IgD-negative memory B cell (primary cell): ENCODE results near the gene TRDN. TPM values are rescaled to one million over a fixed set of nuclear protein-coding genes. Genes with fewer than 3 reads are reported as not detected.

Experiments used
- H3K27ac Mint-ChIP-seq, 3 donors: one replicate each; pipeline ENCODE4 v1.8.0; 2020 to 2022; ENCODE audit warnings: mild to moderate bottlenecking in 3 of 3, mixed read lengths in 3 of 3, moderate library complexity in 1 of 3
- H3K27me3 Mint-ChIP-seq: one replicate; pipeline ENCODE4 v1.8.0; 2021; ENCODE audit warnings: mixed read lengths
- H3K36me3 Mint-ChIP-seq: one replicate; pipeline ENCODE4 v1.8.0; 2020; ENCODE audit warnings: mild to moderate bottlenecking, mixed read lengths
- H3K4me1 Mint-ChIP-seq, 3 donors: one replicate each; pipeline ENCODE4 v1.8.0; 2020 to 2022; ENCODE audit warnings: mixed read lengths in 3 of 3, mild to moderate bottlenecking in 1 of 3
- H3K4me3 Mint-ChIP-seq, 4 donors: one replicate each; pipeline ENCODE4 v1.8.0; 2020 to 2022; ENCODE audit warnings: mild to moderate bottlenecking in 4 of 4, mixed read lengths in 4 of 4, moderate library complexity in 3 of 4
- H3K9me3 Mint-ChIP-seq, 3 donors: one replicate each; pipeline ENCODE4 v1.8.0; 2020 to 2021; ENCODE audit warnings: mixed read lengths in 3 of 3, mild to moderate bottlenecking in 1 of 3
- polyA plus RNA-seq: library from polyadenylated mRNA; unstranded; fragments of 300-500 nt; fragmentation: Illumina TruSeq; gene quantifications from one replicate; pipeline ENCODE4 v1.2.3, GENCODE V29; 2021

Gene TRDN
- polyA plus RNA-seq, 1 donor from 2014 or later = not detected

DNA sequence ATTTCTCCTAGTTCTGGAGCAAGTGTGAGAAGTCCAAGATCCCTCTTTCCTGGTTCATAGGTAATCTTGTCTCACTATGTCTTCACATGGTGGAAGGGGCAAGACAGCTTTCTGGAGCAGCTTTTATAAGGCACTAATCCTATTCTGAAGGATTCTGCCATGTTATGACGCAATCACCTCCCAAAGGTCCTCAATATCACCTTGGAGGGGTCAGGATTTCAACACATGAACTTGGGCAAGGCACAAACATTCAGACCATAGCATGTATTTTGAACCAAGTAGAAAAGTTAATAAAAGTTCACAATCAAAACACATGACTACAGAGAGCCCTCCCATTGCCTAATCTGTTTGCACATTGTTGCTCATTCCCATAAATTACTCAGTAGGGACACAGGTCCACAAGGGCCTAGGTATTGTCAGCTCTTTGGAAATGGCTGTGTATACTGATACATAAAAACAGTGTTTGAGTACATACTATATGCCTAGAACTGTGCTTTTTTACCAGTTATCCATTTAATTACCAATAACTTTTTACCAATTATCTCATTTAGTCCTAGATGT lies 11.3 kb upstream of the TRDN start:
- Mint-ChIP-seq H3K4me3 (no peak overlapping the region), H3K9me3 (peaks cover 0 to 15% (median 10%) of the 10 kb centered on the region in 3 donors), H3K27ac (no peak overlapping the region), H3K27me3 (no peaks in the 10 kb centered on the region), H3K4me1 (no peaks in the 10 kb centered on the region), H3K36me3 (no peaks in the 10 kb centered on the region)

DNA sequence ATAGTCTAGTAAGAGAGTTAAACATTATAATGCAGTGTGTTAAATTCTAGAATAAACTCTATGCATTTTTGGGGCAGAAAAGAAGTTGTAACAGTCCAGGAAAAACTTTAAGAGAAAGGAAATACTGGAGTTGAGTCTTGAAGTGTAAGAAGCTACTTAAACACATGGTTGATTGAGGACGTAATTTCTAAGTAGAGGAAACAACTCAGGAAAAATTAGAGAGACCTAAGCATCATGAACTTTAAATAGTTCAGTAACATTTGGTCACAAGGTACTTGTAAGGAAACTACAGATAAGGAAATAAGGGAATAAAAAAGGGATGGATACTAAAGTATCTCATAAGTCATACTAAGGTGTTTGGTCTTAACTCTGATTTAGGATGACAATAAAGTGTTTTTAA lies 4.7 kb upstream of the TRDN start:
- Mint-ChIP-seq H3K4me3 (no peak overlapping the region), H3K36me3 (no peaks in the 10 kb centered on the region), H3K4me1 (peaks cover 0 to 4% (median 0%) of the 10 kb centered on the region in 3 donors), H3K9me3 (peaks cover 0 to 6% (median under 1%) of the 10 kb centered on the region in 3 donors), H3K27me3 (no peaks in the 10 kb centered on the region), H3K27ac (no peak overlapping the region)

DNA sequence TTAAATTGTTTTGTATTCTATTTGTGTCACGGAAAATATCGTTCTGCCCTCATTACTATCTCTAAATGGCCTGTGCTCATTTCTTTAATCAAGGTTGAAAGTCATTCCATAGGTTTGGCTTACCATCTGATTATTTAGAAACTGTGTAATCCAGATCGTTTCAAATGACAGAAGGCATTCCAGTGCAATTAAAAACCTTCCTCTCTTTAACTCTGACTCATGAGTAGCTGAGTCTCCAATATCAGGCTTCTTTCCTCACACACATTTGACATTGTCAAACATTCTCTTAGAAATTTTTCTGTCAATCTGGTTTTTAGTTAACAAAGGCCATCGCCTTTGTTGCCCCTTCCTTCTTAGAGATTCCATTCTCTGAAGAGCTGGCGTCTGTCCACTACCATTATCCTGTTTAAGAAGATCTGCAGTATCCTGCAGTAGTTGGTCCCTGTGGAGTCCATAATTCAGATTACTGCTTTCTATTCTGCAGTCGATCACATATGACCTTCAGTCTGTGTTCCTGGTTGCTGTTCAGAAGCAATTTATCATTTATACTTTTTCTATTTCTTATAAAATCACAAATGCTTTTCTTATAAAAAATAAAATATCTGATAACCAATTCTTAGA lies 3.9 kb upstream of the TRDN start:
- H3K4me3 Mint-ChIP-seq = no peak overlapping the region
- peaks cover 0 to 4% (median 0%) of the 10 kb centered on the region in 3 donors for H3K4me1 Mint-ChIP-seq
- peaks cover 0 to 5% (median 0%) of the 10 kb centered on the region in 3 donors for H3K9me3 Mint-ChIP-seq
- no peaks in the 10 kb centered on the region for H3K36me3 Mint-ChIP-seq
- H3K27ac Mint-ChIP-seq = no peak overlapping the region
- no peaks in the 10 kb centered on the region for H3K27me3 Mint-ChIP-seq

DNA sequence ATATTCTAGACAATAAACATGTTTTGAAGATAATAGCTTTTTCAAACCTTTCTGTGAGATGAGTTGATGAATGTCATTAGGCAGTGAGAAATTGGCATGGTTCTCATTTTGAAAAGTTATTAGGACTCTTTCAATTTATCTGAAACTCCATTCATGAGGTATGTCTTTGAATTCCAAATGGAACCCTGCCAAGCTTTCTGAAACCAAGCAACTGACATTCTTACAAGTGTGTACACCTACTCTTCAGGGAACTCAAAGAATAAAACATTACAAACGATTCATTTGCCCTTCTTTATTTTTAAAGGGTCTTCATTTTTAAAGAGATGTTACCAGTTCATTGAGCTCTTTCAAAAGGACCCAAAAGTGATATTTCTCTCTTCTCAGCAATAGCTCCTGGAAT lies 2.1 kb upstream of the TRDN start:
- Mint-ChIP-seq H3K9me3 (peaks cover 0 to under 1% (median 0%) of the 10 kb centered on the region in 3 donors), H3K36me3 (no peaks in the 10 kb centered on the region), H3K27ac (no peak overlapping the region), H3K27me3 (no peaks in the 10 kb centered on the region), H3K4me3 (no peak overlapping the region), H3K4me1 (peaks cover 0 to 4% (median 0%) of the 10 kb centered on the region in 3 donors)

DNA sequence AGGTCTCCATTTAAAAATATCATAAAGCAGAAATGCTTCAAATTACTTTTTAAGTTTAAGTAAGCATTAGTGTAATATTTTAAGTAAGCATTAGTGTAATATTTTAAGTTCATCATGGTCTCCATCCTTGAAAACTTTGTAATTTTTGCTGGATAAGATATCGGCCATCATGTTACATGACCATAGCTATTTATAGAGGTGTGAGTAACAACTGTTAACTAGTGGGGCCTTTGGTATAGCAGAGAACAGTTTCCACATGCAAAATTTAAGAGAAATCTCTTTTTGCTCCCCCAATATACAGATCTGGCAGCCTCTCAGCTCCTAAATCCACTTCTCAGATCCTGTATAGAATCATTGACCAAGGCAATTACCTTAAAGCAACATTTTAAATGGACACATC lies 468 bp downstream of the TRDN start:
- Mint-ChIP-seq H3K4me3 (no peak overlapping the region), H3K27ac (no peak overlapping the region), H3K9me3 (no peaks in the 10 kb centered on the region), H3K27me3 (no peaks in the 10 kb centered on the region), H3K4me1 (no peaks in the 10 kb centered on the region), H3K36me3 (no peaks in the 10 kb centered on the region)

DNA sequence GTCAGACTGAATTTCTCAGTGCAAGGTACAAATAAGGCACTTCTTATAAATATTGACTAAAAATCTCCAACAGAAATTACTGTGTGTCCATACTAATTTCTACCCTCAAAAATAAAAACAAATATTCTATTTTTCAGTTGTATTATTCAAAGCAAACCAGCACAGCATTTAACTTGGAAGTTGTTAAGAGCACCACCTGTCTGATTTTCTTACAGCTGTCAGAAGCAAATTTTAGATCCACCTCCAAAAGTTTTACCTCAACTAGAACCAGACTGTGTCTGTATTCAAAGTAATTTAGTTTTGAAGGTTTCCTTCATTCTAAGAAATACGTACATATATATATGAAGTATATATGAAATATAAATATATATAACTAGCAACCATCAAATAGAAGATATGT lies 1.2 kb downstream of the TRDN start:
- no peaks in the 10 kb centered on the region for H3K36me3 Mint-ChIP-seq
- no peak overlapping the region for H3K4me3 Mint-ChIP-seq
- H3K4me1 Mint-ChIP-seq = no peaks in the 10 kb centered on the region
- H3K9me3 Mint-ChIP-seq = no peaks in the 10 kb centered on the region
- no peak overlapping the region for H3K27ac Mint-ChIP-seq
- no peaks in the 10 kb centered on the region for H3K27me3 Mint-ChIP-seq

DNA sequence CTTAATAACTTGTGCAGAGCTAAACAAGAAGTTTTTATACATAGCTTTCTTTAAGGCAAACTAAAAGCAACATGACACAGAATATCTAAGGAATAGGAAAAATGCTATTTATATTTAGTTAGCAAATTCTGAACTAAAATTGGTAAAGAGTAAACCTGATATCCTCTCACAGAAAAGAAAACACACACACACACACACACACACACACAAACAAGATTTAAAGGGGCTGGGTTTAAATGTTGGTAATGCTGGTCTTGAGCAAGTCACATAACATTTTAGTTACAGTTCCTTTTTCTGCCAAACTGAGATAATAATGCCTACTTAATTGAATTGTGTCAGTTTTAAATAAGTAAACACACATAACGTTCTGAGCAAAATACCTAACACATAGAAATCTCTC lies 1.6 kb downstream of the TRDN start:
- H3K36me3 Mint-ChIP-seq = no peaks in the 10 kb centered on the region
- H3K4me1 Mint-ChIP-seq = no peaks in the 10 kb centered on the region
- H3K9me3 Mint-ChIP-seq = no peaks in the 10 kb centered on the region
- no peak overlapping the region for H3K27ac Mint-ChIP-seq
- H3K4me3 Mint-ChIP-seq = no peak overlapping the region
- H3K27me3 Mint-ChIP-seq = no peaks in the 10 kb centered on the region

DNA sequence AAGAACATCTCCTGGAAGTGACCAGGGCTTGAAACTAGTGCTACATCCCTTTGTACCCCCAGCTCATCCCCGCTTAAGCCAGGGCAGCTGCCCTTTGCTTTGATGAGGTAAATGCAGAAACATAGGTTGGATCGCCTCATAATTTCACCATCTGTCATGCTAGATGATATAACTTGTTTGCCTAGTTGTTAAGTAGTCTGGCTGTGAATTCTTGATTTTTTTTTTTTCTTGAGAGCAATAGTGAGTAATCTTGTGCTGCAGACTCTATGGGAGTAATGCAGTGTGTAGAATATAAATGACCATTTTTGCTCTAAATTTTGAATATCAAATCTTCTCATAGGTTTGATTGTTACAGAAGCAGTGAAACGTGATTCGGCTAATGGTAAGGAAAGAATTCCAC lies 4.1 kb downstream of the TRDN start:
- H3K4me1 Mint-ChIP-seq = no peaks in the 10 kb centered on the region
- no peaks in the 10 kb centered on the region for H3K27me3 Mint-ChIP-seq
- no peaks in the 10 kb centered on the region for H3K36me3 Mint-ChIP-seq
- no peak overlapping the region for H3K27ac Mint-ChIP-seq
- peaks cover 0 to 3% (median 0%) of the 10 kb centered on the region in 3 donors for H3K9me3 Mint-ChIP-seq
- no peak overlapping the region for H3K4me3 Mint-ChIP-seq

DNA sequence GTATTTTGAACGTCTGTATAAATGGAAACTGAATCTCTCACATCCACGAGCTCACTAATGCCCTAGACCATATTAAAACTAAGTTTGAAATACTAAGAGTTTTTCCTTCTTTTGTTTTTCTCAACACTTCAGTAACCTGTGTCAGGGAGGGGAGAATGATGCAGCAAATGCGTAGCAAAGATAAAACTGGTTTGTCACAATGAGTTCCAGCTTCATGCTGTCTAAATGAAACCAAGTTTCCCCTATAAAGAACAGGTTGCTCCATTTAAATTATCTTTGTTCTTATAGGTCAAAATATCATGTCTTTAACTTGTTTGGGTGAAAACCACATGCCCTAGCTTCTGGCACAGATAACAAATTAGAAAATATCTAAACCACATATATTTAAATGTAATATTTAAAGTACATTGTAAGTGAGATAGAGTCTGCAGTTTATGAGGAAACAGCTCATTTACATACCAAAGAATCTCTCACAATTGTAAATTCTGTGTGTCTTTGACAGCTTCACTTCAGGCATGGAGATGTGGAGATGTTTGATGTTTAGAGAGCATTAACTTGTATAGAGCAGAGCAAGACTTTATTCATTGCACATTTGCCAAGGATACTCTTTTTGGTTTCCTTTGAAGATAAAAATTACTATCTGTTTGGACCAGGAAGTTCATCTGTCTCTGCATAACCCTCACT lies 7.3 kb downstream of the TRDN start:
- Mint-ChIP-seq H3K27me3 (no peaks in the 10 kb centered on the region), H3K4me3 (no peak overlapping the region)

DNA sequence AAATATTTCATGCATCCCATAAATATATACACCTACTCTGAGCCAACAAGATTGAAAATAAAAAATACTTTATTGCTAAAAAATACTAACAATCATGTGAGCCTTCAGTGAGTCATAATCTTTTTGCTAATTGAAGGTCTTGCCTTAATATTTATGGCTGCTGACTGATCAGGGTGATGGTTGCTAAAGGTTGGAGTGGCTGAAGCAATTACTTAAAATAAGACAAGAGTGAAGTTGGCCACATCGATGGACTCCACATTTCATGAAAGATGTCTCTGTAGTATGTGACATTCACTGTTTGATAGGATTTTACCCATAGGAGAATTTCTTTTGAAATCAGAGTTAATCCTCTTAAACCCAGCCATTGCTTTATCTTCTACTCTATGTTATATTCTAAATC lies 11.1 kb downstream of the TRDN start:
- H3K4me1 Mint-ChIP-seq = no peaks in the 10 kb centered on the region
- no peak overlapping the region for H3K27ac Mint-ChIP-seq
- H3K9me3 Mint-ChIP-seq = peaks cover 0 to 4% (median 3%) of the 10 kb centered on the region in 3 donors
- H3K4me3 Mint-ChIP-seq = no peak overlapping the region
- no peaks in the 10 kb centered on the region for H3K27me3 Mint-ChIP-seq
- H3K36me3 Mint-ChIP-seq = no peaks in the 10 kb centered on the region

More for the DNA sequence above, 7.3 kb downstream of the TRDN start:
- Mint-ChIP-seq H3K36me3 (no peaks in the 10 kb centered on the region), H3K27ac (no peak overlapping the region), H3K9me3 (peaks cover 0 to 3% (median 0%) of the 10 kb centered on the region in 3 donors), H3K4me1 (no peaks in the 10 kb centered on the region)

DNA sequence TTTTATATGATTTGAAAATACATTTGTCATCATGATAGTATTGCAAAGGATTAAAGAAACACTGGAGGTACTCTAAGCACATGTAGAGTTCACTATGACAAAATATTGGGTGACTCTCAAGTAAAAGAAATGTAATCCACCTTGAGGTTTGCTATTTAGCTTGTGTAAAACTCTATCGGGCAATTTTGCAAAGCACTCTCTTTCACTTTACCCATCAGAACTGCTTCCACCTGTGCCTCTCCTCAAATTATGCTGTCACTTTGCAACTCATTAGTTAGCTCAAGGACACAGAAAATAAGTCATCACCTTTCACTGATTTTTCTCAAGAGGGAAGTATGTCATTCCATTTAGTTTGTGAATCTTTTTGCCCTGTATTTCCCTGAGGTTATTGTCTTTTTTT lies 14.0 kb downstream of the TRDN start:
- Mint-ChIP-seq H3K9me3 (peaks cover 0 to 3% (median 2%) of the 10 kb centered on the region in 3 donors), H3K27ac (no peak overlapping the region), H3K36me3 (no peaks in the 10 kb centered on the region), H3K4me3 (no peak overlapping the region), H3K27me3 (no peaks in the 10 kb centered on the region), H3K4me1 (no peaks in the 10 kb centered on the region)

DNA sequence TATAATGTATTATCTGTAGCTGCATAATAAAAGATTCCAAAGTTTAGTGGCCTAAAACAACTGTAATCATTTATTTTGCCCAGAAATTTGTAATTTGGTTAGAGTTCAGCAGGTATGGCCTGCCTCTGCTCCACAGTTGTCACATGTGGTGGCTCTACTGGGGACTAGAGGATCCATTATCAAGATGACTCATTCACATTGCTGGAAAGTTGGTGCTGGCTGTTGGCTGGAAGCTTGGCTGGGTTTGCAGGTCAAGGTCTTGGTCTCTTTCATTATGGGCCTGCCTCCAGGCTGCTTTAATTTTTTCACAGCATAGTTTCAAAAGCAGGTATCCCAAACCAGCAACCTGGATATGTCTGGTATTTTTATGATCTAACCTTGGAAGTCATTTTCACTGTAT lies 17.6 kb downstream of the TRDN start:
- Mint-ChIP-seq H3K27me3 (no peaks in the 10 kb centered on the region), H3K27ac (no peak overlapping the region), H3K4me1 (no peaks in the 10 kb centered on the region)

DNA sequence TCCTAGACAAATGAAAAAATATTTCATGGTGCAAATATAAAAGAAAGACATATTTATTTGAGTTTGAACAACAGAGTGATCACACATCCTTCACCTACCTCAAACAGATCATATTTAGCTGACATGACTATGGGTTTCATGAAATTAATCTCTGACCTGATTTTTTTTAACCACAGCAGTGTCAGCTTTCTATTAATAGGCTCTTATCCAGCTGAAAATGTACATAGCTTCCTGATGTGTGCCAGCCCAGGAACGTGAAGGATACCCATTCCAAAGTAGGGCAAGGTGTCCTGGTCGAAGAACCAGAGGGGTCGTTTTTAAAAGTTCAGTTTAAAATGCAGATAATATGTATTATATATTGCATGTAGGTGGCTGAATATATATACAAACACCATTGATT lies 19.8 kb downstream of the TRDN start:
- no peak overlapping the region for H3K27ac Mint-ChIP-seq
- no peaks in the 10 kb centered on the region for H3K4me1 Mint-ChIP-seq
- H3K4me3 Mint-ChIP-seq = no peak overlapping the region
- H3K9me3 Mint-ChIP-seq = peaks cover 0 to 3% (median 3%) of the 10 kb centered on the region in 3 donors
- H3K36me3 Mint-ChIP-seq = no peaks in the 10 kb centered on the region
- H3K27me3 Mint-ChIP-seq = no peaks in the 10 kb centered on the region

More for the DNA sequence above, 17.6 kb downstream of the TRDN start:
- no peak overlapping the region for H3K4me3 Mint-ChIP-seq
- H3K9me3 Mint-ChIP-seq = peaks cover 0 to 3% (median 2%) of the 10 kb centered on the region in 3 donors
- H3K36me3 Mint-ChIP-seq = no peaks in the 10 kb centered on the region

DNA sequence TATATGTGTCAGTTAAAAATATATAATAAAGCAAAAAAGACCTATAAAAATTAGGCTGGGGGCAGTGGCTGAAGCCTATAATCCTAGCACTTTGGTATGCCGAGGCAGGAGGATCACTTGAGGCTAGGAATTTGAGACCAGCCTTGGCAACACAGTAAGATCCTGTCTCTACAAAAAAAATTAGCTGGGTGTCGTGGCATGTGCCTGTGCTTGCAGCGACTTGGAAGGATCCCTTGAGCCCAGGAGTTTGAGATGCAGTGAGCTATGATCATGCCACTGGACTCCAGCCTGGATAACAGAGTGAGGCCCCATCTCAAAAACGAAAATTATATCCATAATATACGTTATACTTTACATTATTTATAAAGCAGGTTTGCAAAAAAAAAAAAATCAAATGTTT lies 20.7 kb downstream of the TRDN start:
- H3K27me3 Mint-ChIP-seq = no peaks in the 10 kb centered on the region
- H3K4me3 Mint-ChIP-seq = peak overlapping the region in 1 of 4 donors; percentile 17
- H3K27ac Mint-ChIP-seq = no peak overlapping the region
- peaks cover 0 to 3% (median 0%) of the 10 kb centered on the region in 3 donors for H3K9me3 Mint-ChIP-seq
- no peaks in the 10 kb centered on the region for H3K4me1 Mint-ChIP-seq
- H3K36me3 Mint-ChIP-seq = no peaks in the 10 kb centered on the region

DNA sequence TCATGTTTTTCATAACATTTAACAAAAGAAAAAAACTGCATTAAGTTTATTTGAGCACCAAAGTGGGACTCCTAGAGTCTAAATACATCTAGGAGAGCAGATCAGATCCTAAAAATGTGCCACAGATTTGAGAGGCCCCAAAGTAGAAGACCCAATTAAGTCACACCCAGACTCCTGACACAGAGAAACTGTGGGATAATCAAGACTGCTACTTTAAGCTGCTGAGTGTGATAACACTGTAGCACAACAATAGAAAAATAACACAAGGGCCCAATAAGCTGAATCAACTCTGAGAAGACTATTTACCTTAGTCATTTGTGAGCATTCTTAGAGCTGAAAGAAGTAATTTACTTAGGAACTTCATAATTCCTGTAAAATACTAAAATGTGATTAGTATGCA lies 26.0 kb downstream of the TRDN start:
- no peak overlapping the region for H3K4me3 Mint-ChIP-seq
- no peaks in the 10 kb centered on the region for H3K4me1 Mint-ChIP-seq
- H3K27me3 Mint-ChIP-seq = no peaks in the 10 kb centered on the region
- peaks cover 0 to 3% (median 0%) of the 10 kb centered on the region in 3 donors for H3K9me3 Mint-ChIP-seq
- H3K27ac Mint-ChIP-seq = no peak overlapping the region
- H3K36me3 Mint-ChIP-seq = no peaks in the 10 kb centered on the region

DNA sequence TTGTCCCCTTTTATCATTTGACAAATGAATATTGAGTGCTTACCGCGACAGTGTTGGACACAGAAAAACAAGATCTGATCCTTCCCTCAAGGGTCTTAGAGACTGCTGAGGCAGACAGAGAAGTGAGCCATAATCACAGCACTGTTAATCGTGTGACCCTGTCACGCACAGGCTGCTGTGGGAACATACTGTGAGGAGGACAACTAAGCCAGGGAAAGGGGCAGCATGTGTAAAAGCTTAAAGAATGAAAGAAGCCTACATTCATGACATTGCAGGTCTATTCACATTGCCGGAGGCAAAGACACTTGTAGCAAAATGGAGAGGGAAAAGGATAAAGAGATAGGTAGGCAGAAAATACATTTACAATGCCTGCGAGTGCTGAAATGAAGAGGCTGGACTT lies 32.7 kb downstream of the TRDN start:
- no peaks in the 10 kb centered on the region for H3K27me3 Mint-ChIP-seq
- H3K4me3 Mint-ChIP-seq = no peak overlapping the region
- no peak overlapping the region for H3K27ac Mint-ChIP-seq
- no peaks in the 10 kb centered on the region for H3K36me3 Mint-ChIP-seq
- peaks cover 1 to 3% (median 3%) of the 10 kb centered on the region in 3 donors for H3K9me3 Mint-ChIP-seq
- H3K4me1 Mint-ChIP-seq = peaks cover 0 to 1% (median 0%) of the 10 kb centered on the region in 3 donors
